ENCODE results near the gene PMP22.

PMP22 gene

GRCh38 chr17:15274017-15274416, 8.9 kb upstream of the PMP22 start:
- DNase-seq (ENCODE audit: low spot score): no peak
- FAIRE-seq: no peak

GRCh38 chr17:15273141-15273793, 8.1 kb upstream of the PMP22 start:
- DNase-seq (ENCODE audit: low spot score): peak; percentile 57
- no peak for FAIRE-seq

GRCh38 chr17:15271741-15272140, 6.6 kb upstream of the PMP22 start:
- no peak for FAIRE-seq
- DNase-seq (ENCODE audit: low spot score): no peak

GRCh38 chr17:15270628-15271381, 5.7 kb upstream of the PMP22 start:
- FAIRE-seq (no peak), DNase-seq (ENCODE audit: low spot score) (no peak)

GRCh38 chr17:15269780-15270089, 4.6 kb upstream of the PMP22 start:
- DNase-seq (ENCODE audit: low spot score) (no peak), FAIRE-seq (no peak)

GRCh38 chr17:15269087-15269779, 4.1 kb upstream of the PMP22 start:
- FAIRE-seq: no peak
- no peak for DNase-seq (ENCODE audit: low spot score)

- FAIRE-seq: no peak
- no peak for DNase-seq (ENCODE audit: low spot score)
Observed at GRCh38 chr17:15268461-15268860, 3.3 kb upstream of the PMP22 start.

GRCh38 chr17:15267996-15268395, 2.9 kb upstream of the PMP22 start:
- DNase-seq (ENCODE audit: low spot score): no peak
- no peak for FAIRE-seq

GRCh38 chr17:15266325-15267125, 1.4 kb upstream of the PMP22 start:
- DNase-seq (ENCODE audit: low spot score) (no peak), FAIRE-seq (no peak)

- no peak for DNase-seq (ENCODE audit: low spot score)
Observed at GRCh38 chr17:15264542-15264941, 584 bp downstream of the PMP22 start.

GRCh38 chr17:15263680-15264079, 1.4 kb downstream of the PMP22 start:
- DNase-seq (ENCODE audit: low spot score): no peak

More at GRCh38 chr17:15264542-15264941, 584 bp downstream of the PMP22 start:
- FAIRE-seq: no peak

GRCh38 chr17:15263206-15263579, 1.9 kb downstream of the PMP22 start:
- peak; percentile 49 for DNase-seq (ENCODE audit: low spot score)

More at GRCh38 chr17:15263680-15264079, 1.4 kb downstream of the PMP22 start:
- FAIRE-seq: no peak

GRCh38 chr17:15262291-15263205, 2.6 kb downstream of the PMP22 start:
- FAIRE-seq (no peak), DNase-seq (ENCODE audit: low spot score) (peak; percentile 80)

More at GRCh38 chr17:15263206-15263579, 1.9 kb downstream of the PMP22 start:
- no peak for FAIRE-seq

- DNase-seq (ENCODE audit: low spot score): no peak
- FAIRE-seq: no peak
Observed at GRCh38 chr17:15261802-15262290, 3.3 kb downstream of the PMP22 start.

GRCh38 chr17:15261258-15261801, 3.8 kb downstream of the PMP22 start:
- DNase-seq (ENCODE audit: low spot score) (peak; percentile 48), FAIRE-seq (no peak)

GRCh38 chr17:15260376-15261257, 4.5 kb downstream of the PMP22 start:
- peak; percentile 83 for DNase-seq (ENCODE audit: low spot score)
- FAIRE-seq: no peak

GRCh38 chr17:15257796-15258512, 7.2 kb downstream of the PMP22 start:
- no peak for DNase-seq (ENCODE audit: low spot score)
- FAIRE-seq: no peak

- DNase-seq (ENCODE audit: low spot score) (peak; percentile 75), FAIRE-seq (no peak)
Observed at GRCh38 chr17:15257258-15257788, 7.8 kb downstream of the PMP22 start.

All from urothelium cell line (cell line).